Neural cell (in vitro differentiated cells): ENCODE measurements around the gene SELENOH. TPM values are rescaled to one million over a fixed set of nuclear protein-coding genes. Genes with fewer than 3 reads are reported as not detected.

Source experiments
- H2AFZ ChIP-seq: fragments of 200-600, 300-800 bp; sonication (generic), shearing (Covaris generic); 2 replicates; pipeline ENCODE4 v1.6.0; 2014; ENCODE audit warnings: low read depth, mild to moderate bottlenecking, antibody characterized with exemption, low read length, moderate library complexity
- H3F3A ChIP-seq: fragments of 200-600 bp; shearing (Covaris generic); 2 replicates; pipeline ENCODE4 v1.6.1; 2016; ENCODE audit warnings: mild to moderate bottlenecking, moderate library complexity, mixed read lengths, antibody characterized with exemption, low read length; ENCODE audit not compliant: insufficient read depth, poor library complexity, severe bottlenecking
- H3K27ac ChIP-seq: fragments of 200-600, 300-800 bp; sonication (generic), shearing (Covaris generic); 2 replicates; pipeline ENCODE4 v1.5.1; 2014; ENCODE audit warnings: mild to moderate bottlenecking, low read length, moderate library complexity
- H3K27me3 ChIP-seq: fragments of 300-800, 200-600 bp; sonication (generic), shearing (Covaris generic); 2 replicates; pipeline ENCODE4 v1.6.0; 2014; ENCODE audit warnings: mild to moderate bottlenecking, low read depth, low read length, moderate library complexity; ENCODE audit not compliant: insufficient read depth
- H3K36me3 ChIP-seq: fragments of 300-800, 200-600 bp; sonication (generic), shearing (Covaris generic); 2 replicates; pipeline ENCODE4 v1.5.1; 2014; ENCODE audit warnings: mild to moderate bottlenecking, antibody characterized with exemption, low read length, moderate library complexity; ENCODE audit not compliant: insufficient read depth
- H3K4me2 ChIP-seq: fragments of 300-800, 200-600 bp; sonication (generic), shearing (Covaris generic); 2 replicates; pipeline ENCODE4 v1.6.0; 2014; ENCODE audit warnings: mild to moderate bottlenecking, low read length
- H3K4me3 ChIP-seq: fragments of 300-800, 200-600 bp; sonication (generic), shearing (Covaris generic); 2 replicates; pipeline ENCODE4 v1.5.1; 2014; ENCODE audit warnings: mild to moderate bottlenecking, low read length, moderate library complexity
- H3K79me2 ChIP-seq: fragments of 200-600 bp; shearing (Covaris generic); replicated peaks from 2 replicates; pipeline ENCODE4 v1.6.0; 2014; ENCODE audit warnings: mild to moderate bottlenecking, low read length, moderate library complexity; ENCODE audit not compliant: insufficient read depth
- H3K9ac ChIP-seq: fragments of 300-800, 200-600 bp; sonication (generic), shearing (Covaris generic); 2 replicates; pipeline ENCODE4 v1.6.1; 2016; ENCODE audit warnings: mild to moderate bottlenecking, low read length, mixed read lengths
- H3K9me2 ChIP-seq: fragments of 200-600 bp; shearing (Covaris generic); 2 replicates; pipeline ENCODE4 v1.6.1; 2016; ENCODE audit warnings: mild to moderate bottlenecking, low read length, mixed read lengths; ENCODE audit not compliant: insufficient read depth
- H3K9me3 ChIP-seq: fragments of 200-600, 300-800 bp; sonication (generic), shearing (Covaris generic); 2 replicates; pipeline ENCODE4 v1.6.1; 2016; ENCODE audit warnings: mild to moderate bottlenecking, mixed run types, low read length, moderate library complexity, mixed read lengths
- H4K20me1 ChIP-seq: fragments of 200-600 bp; shearing (Covaris generic); 2 replicates; pipeline ENCODE4 v1.6.1; 2016; ENCODE audit warnings: mild to moderate bottlenecking, mixed run types; ENCODE audit not compliant: insufficient read depth
- CTCF ChIP-seq: fragments of 450-650 bp; IDR thresholded peaks from 2 replicates; pipeline ENCODE4 v1.5.1; 2014; ENCODE audit warnings: antibody characterized with exemption, mild to moderate bottlenecking, moderate library complexity; ENCODE audit not compliant: poor library complexity, severe bottlenecking
- EP300 ChIP-seq: fragments of 450-650 bp; conservative IDR thresholded peaks from 2 replicates; pipeline ENCODE4 v1.6.1; 2014; ENCODE audit warnings: antibody characterized with exemption, mild to moderate bottlenecking, moderate library complexity; ENCODE audit not compliant: poor library complexity, severe bottlenecking
- EZH2 ChIP-seq: fragments of 200-600, 300-800 bp; shearing (Covaris generic), sonication (generic); IDR thresholded peaks from 2 replicates; pipeline ENCODE4 v1.6.1; 2014; ENCODE audit warnings: antibody characterized with exemption, low read length, borderline replicate concordance, mild to moderate bottlenecking; ENCODE audit not compliant: insufficient read depth, poor library complexity, severe bottlenecking
- MXI1 ChIP-seq: fragments of 450-650 bp; conservative IDR thresholded peaks from 2 replicates; pipeline ENCODE4 v1.6.1; 2014; ENCODE audit warnings: antibody characterized with exemption, mild to moderate bottlenecking; ENCODE audit not compliant: poor library complexity, severe bottlenecking
- POLR2AphosphoS5 ChIP-seq: IDR thresholded peaks from 2 replicates; pipeline ENCODE4 v1.6.1; 2012
- RAD21 ChIP-seq: fragments of 450-650 bp; conservative IDR thresholded peaks from 2 replicates; pipeline ENCODE4 v1.6.1; 2014; ENCODE audit warnings: antibody characterized with exemption, mild to moderate bottlenecking, moderate library complexity
- REST ChIP-seq: IDR thresholded peaks from 2 replicates; pipeline ENCODE4 v1.6.1; 2012; ENCODE audit warnings: borderline replicate concordance
- SMC3 ChIP-seq: fragments of 450-650 bp; conservative IDR thresholded peaks from 2 replicates; pipeline ENCODE4 v1.6.1; 2014; ENCODE audit warnings: antibody characterized with exemption, mild to moderate bottlenecking, moderate library complexity; ENCODE audit not compliant: poor library complexity
- TAF1 ChIP-seq: IDR thresholded peaks from 2 replicates; pipeline ENCODE4 v1.6.1; 2012; ENCODE audit warnings: low read depth
- polyA plus RNA-seq: library from polyadenylated mRNA; depleted of rRNA; stranded (reverse); fragments of >200 nt; gene quantifications from 2 replicates; pipeline ENCODE4 v1.2.3, GENCODE V29; 2014

Gene SELENOH
- polyA plus RNA-seq, 1 donor from 2014 or later, result 546 TPM

GRCh38 chr11:57728829-57729228, 12.5 kb upstream of the SELENOH start:
- Histone ChIP-seq H3K27me3 (no peaks in the 10 kb centered on the region), H3K36me3 (no peaks in the 10 kb centered on the region), H3K79me2 (peaks cover 23% of the 10 kb centered on the region), H4K20me1 (no peaks in the 10 kb centered on the region), H3K9ac (no peak overlapping the region), H3K4me3 (no peak overlapping the region), H3K9me2 (no peaks in the 10 kb centered on the region), H3K9me3 (no peaks in the 10 kb centered on the region), H3F3A (no peaks in the 10 kb centered on the region), H3K4me2 (no peak overlapping the region), H3K27ac (no peak overlapping the region), H2AFZ (no peak overlapping the region)
- no peak for TF ChIP-seq TAF1
- no peak for TF ChIP-seq SMC3
- no peak for TF ChIP-seq EP300
- no peak for TF ChIP-seq REST

- H3K9me3 ChIP-seq, result no peaks in the 10 kb centered on the region
- H3K27me3 ChIP-seq, result no peaks in the 10 kb centered on the region
- no peaks in the 10 kb centered on the region for H4K20me1 ChIP-seq
- H3K27ac ChIP-seq, result no peak overlapping the region
- H3K9ac ChIP-seq, result no peak overlapping the region
- TF ChIP-seq REST (no peak), SMC3 (no peak), CTCF (no peak), RAD21 (no peak), MXI1 (no peak), EZH2 (no peak), TAF1 (no peak), POLR2AphosphoS5 (no peak), EP300 (no peak)
- H3K9me2 ChIP-seq, result no peaks in the 10 kb centered on the region
- H3F3A ChIP-seq, result no peaks in the 10 kb centered on the region
- H3K36me3 ChIP-seq, result no peaks in the 10 kb centered on the region
- H3K79me2 ChIP-seq, result peaks cover 20% of the 10 kb centered on the region
- no peak overlapping the region for H3K4me2 ChIP-seq
- no peak overlapping the region for H2AFZ ChIP-seq
- no peak overlapping the region for H3K4me3 ChIP-seq
Observed at GRCh38 chr11:57729479-57729878, 11.8 kb upstream of the SELENOH start.
